RWPE1 (cell line): ENCODE measurements around the gene ZIC3.
"Not testable (repeated sequence)": the region's sequence is repeated elsewhere in the genome, so short reads cannot be mapped to it uniquely, and the experiment has no call there.

ENCODE experiments used
- CTCF ChIA-PET: fragments of 350-600 bp; sonication (Branson Sonifier 250); formaldehyde crosslinking; extraction: SDS; loops from one replicate; lab custom pipeline; 2021; lab: Yijun Ruan, JAX
- POLR2A ChIA-PET: fragments of 400-600 bp; formaldehyde crosslinking; extraction: SDS; loops from one replicate; lab custom pipeline; 2020; ENCODE audit warnings: antibody characterized with exemption; ENCODE audit not compliant: low non-redundant PET; lab: Yijun Ruan, JAX
- DNase-seq: peaks from one replicate; pipeline ENCODE4 v3.0.0; 2012; ENCODE audit warnings: low spot score
- H3K27ac ChIP-seq: fragments of 450-650 bp; 2 replicates; pipeline ENCODE4 v1.5.1; 2017
- TF ChIP-seq, protein P1 (sequence below): fragments of 450-650 bp; conservative IDR thresholded peaks from 2 replicates; pipeline ENCODE4 v1.5.1; 2017; ENCODE audit warnings: low read depth, mild to moderate bottlenecking

ZIC3 gene

DNA sequence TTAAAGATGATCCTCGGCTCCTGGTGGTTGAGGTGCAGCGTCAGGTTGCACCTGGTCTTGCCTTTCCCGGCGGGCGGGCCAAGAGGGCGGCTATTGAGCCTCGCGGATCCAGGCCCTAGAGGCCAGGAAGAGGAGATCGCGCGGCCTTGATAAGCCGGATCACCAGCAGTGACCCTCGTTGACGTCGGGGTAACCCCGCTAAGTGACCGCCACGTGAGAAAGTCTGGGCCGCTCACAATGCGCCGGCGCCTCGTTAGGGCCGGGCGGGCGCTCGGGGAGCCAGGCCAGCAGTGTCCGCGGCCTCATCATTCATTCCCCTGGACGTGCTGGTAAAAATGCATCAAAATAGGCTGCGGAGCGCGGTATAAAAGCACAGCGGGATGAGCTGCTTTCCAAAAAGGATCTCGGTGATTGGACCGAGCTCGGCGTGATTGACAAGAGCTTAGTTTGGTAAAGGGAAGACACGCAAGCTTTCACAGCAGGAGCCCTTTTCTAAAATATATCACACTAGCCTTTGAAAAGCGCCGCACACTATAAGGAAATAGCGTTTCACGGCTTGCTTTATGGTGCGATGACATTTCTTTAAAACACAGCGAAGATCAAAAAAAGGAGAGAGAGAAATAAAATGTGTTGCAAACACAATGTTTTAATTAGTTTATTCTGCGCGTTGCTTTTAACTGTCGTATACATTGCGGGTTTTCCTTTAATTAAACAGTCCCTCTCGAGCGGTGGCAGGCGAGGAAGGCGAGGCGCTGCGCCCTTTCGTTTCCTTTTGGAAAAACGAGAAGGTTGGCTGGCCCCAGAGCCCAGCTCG lies 15.9 kb upstream of the ZIC3 start:
- CTCF ChIA-PET: interaction anchor here (0.6 kb wide), 1 partner anchor 990 kb away, joined by 3 read pairs; no protein-coding TSS in a partner anchor
- no peak overlapping the region for H3K27ac ChIP-seq
- no peak for DNase-seq
- POLR2A ChIA-PET: no interaction called here
- TF ChIP-seq, protein P1, sequence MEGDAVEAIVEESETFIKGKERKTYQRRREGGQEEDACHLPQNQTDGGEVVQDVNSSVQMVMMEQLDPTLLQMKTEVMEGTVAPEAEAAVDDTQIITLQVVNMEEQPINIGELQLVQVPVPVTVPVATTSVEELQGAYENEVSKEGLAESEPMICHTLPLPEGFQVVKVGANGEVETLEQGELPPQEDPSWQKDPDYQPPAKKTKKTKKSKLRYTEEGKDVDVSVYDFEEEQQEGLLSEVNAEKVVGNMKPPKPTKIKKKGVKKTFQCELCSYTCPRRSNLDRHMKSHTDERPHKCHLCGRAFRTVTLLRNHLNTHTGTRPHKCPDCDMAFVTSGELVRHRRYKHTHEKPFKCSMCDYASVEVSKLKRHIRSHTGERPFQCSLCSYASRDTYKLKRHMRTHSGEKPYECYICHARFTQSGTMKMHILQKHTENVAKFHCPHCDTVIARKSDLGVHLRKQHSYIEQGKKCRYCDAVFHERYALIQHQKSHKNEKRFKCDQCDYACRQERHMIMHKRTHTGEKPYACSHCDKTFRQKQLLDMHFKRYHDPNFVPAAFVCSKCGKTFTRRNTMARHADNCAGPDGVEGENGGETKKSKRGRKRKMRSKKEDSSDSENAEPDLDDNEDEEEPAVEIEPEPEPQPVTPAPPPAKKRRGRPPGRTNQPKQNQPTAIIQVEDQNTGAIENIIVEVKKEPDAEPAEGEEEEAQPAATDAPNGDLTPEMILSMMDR: no peak

DNA sequence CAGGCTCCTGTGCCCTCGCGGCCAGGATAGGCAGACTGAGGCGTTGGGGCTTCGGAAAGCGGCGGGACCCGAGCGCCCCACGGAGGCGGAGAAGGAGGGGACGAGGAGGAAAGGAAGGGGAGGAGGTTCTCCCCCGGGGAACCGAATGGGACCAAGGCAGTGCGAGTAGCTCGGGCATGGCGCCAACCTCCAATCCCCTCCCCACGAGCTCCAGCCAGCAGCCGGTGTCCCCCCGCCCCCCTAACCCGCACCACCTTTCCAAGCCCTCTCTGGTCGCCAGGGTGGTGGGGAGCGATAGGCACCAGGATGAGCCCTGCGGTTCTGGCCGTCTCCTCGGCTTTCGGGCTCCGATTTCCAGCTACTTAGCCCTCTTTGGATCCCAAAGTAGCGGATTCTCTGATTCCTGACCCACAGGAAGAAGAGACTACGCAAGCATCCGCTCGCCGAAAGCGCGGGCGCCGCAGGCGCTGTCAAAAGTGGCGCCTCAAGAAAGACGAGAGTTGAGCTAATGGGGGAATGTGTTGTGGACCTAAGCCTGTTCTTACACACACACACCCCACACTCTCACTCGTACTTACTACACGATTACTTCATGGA lies 15.2 kb upstream of the ZIC3 start:
- H3K27ac ChIP-seq: no peak overlapping the region
- ChIA-PET POLR2A (no interaction called here), CTCF (interaction anchor here (0.6 kb wide), 1 partner anchor 991 kb away, joined by 3 read pairs; no protein-coding TSS in a partner anchor)
- TF ChIP-seq, protein P1: no peak
- no peak for DNase-seq

DNA sequence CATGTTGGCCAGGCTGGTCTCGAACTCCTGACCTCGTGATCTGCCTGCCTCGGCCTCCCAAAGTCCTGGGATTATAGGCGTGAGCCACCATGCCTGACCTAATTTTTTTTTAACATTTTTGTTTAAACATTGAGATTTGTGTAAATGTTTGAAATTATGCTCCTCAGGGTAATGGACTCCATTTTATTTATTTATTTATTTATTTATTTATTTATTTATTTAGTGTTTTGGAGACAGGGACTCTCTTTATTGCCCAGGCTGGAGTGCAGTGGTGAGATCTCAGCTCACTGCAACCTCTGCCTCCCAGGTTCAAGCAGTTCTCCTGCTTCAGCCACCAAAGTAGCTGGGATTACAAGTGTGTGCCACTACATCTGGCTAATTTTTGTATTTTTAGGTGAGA lies 13.8 kb upstream of the ZIC3 start:
- H3K27ac ChIP-seq, POLR2A ChIA-PET, CTCF ChIA-PET, DNase-seq: not testable (repeated sequence)

DNA sequence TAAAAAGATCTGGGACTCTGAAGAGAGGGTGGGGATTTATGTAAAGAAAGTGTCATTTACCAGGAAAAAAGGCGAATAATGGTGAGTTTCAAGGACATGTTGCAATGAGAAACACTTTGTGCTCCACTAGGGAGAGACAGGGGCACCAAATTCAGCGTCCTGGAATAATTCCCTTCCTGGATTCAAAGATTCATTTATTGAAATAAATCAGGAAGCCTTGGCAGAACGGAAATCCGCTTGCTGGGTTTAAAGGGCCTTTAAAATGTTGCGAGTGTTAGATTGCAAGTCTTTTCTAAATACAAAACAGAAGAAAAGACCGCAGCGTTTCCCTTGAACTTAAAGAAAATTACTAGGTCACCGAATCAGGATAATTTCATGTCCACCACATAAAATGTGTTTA lies 3.8 kb upstream of the ZIC3 start:
- ChIA-PET CTCF (interaction anchor here (0.7 kb wide), 1 partner anchor 484 kb away, joined by 3 read pairs; no protein-coding TSS in a partner anchor), POLR2A (no interaction called here)
- DNase-seq: no peak
- H3K27ac ChIP-seq: no peak overlapping the region
- TF ChIP-seq, protein P1: no peak

DNA sequence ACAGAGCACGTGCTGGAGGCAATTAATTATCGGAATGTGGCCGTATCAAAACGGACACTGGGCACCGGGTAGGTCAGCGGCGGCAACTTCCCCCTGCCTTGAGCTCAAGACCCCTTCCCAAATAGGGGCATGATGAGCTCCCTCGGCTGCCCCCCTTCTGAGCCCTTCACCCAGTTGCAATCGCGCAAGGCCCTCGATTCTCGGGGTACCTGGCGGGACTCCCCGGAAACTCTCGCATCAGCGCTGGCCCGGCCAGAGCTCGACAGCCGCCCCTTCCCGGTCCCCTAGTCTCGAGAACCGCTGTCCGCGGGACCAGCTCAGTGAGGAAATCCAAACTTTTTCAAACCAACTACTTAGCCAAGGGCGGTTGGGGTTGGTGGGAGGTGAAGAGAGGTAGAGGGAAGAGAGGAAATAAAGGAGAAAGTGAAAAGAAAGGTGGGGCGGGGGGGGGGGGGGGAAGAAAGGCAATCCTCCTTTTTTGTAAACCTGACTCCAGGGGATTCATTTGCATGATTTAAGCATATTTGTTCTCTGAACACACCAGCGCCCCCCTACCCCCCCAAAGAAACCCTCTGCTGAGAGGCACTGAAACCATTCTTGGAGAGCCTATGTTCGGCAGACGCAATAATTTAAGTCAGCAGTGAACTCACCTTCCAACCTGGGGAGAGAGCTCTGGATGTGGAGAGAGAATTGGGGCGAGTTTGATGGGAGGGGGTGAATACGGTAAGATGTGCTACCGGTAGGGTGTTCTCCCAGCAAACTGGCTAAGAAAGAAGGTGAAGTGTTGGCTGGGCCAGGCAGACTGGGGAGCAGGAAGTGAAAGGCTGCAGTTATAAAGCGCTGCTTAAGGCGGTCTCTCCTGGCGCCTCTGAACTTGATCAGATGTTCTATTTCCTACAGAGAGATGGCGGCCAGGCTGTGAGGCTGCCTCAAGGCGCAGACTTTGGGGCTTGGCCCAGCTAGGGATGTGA lies 2.0 kb upstream of the ZIC3 start:
- CTCF ChIA-PET: no interaction called here
- POLR2A ChIA-PET: no interaction called here
- TF ChIP-seq, protein P1: no peak
- H3K27ac ChIP-seq: no peak overlapping the region
- DNase-seq: no peak

DNA sequence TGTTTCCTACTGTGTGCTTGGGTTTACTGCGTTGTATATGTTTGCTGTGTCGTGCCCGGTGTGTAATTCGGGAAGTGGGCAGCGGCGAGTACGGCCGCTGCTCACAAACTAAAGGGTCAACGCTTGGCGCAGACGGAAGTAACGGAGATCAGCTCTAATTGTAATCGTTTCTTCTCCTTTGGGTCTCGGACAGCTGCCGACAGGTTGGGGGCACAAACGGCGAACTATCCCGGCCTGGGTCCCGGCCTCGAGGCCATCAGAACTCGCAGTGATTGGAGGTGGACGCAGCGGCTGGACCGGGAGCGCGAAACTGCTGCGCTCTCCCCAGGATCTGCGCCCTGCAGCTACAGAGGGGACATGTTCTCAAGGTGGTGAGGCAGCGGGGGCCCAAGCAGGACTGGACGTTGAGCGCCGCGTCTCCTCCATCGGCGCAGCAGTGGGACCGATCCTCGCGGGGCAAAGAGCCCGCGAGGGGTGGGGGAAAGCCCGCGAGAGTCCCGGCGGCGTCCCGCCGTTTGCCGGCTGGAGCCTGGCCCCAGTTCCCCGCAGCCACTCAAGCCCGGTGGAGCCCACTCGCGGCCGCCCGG lies 516 bp upstream of the ZIC3 start:
- no peak overlapping the region for H3K27ac ChIP-seq
- DNase-seq: no peak
- TF ChIP-seq, protein P1: no peak
- ChIA-PET CTCF (interaction anchor here (0.7 kb wide), 1 partner anchor 162 kb away, joined by 3 read pairs; no protein-coding TSS in a partner anchor), POLR2A (no interaction called here)
